ENCODE measurements around the gene MDFIC. TPM values are rescaled to one million over a fixed set of nuclear protein-coding genes. Genes with fewer than 3 reads are reported as not detected.

Gene MDFIC
- total and polyA plus RNA-seq, 2 experiments from 2014 or later, result 3.0 to 5.2 TPM

GRCh38 chr7:115024276-115024675 lies 102.4 kb downstream of the MDFIC start:
- no peaks in the 10 kb centered on the region for H3K79me2 ChIP-seq (replicated peaks; ENCODE audit: insufficient read depth)
- no peaks in the 10 kb centered on the region for H4K20me1 ChIP-seq (replicated peaks; ENCODE audit: insufficient read depth)
- H3K4me1 ChIP-seq (ENCODE audit: insufficient read depth), result no peaks in the 10 kb centered on the region; the same call in 1 of the 2 replicates
- no peaks in the 10 kb centered on the region for H3F3A ChIP-seq (replicated peaks; ENCODE audit: low read depth)
- Mint-ChIP-seq H3K9me3 (peaks cover 4% of the 10 kb centered on the region; the same call in 2 of the 3 replicates), H3K4me3 (no peak overlapping the region), H3K27ac (no peak overlapping the region), H3K4me1 (0 out of 3 replicates have a peak, but pooled peaks cover 4% of the 10 kb centered on the region), H3K36me3 (ENCODE audit: low read depth) (no peaks in the 10 kb centered on the region; the same call in 2 of the 3 replicates), H3K27me3 (ENCODE audit: insufficient read depth, low read depth, poor library complexity) (peaks cover 2% of the 10 kb centered on the region)
- no peak overlapping the region for H3K4me2 ChIP-seq
- H3K27ac ChIP-seq (ENCODE audit: low read depth), result no peak overlapping the region
- no peaks in the 10 kb centered on the region for H3K36me3 ChIP-seq (ENCODE audit: insufficient read depth)
- H2AFZ ChIP-seq, result no peak overlapping the region
- no peak for ATAC-seq
- no peaks in the 10 kb centered on the region for H3K27me3 ChIP-seq (ENCODE audit: insufficient read depth)
- TF ChIP-seq ZNF331 (CRISPR knock-in tag; IDR thresholded peaks at IDR 0.05; ENCODE audit: low read depth) (no peak), ZNF114 (CRISPR knock-in tag; IDR thresholded peaks at IDR 0.05) (no peak), CREB1 (CRISPR knock-in tag; IDR thresholded peaks at IDR 0.05; ENCODE audit: low read depth) (no peak), ZNF462 (CRISPR knock-in tag; IDR thresholded peaks at IDR 0.05) (no peak), EZH2phosphoT487 (IDR thresholded peaks at IDR 0.05; ENCODE audit: unreplicated experiment) (no peak), EZH2 (IDR thresholded peaks at IDR 0.05; ENCODE audit: low read depth, unreplicated experiment) (no peak), REST (IDR thresholded peaks at IDR 0.05; ENCODE audit: unreplicated experiment) (no peak), JUNB (IDR thresholded peaks at IDR 0.05; ENCODE audit: unreplicated experiment) (no peak), POLR2AphosphoS5 (IDR thresholded peaks at IDR 0.05; ENCODE audit: low read depth) (no peak), STAT1 (IDR thresholded peaks at IDR 0.05; ENCODE audit: unreplicated experiment) (no peak), NANOG (IDR thresholded peaks at IDR 0.05; ENCODE audit: borderline replicate concordance) (no peak)
- TF ChIP-seq, protein P1, sequence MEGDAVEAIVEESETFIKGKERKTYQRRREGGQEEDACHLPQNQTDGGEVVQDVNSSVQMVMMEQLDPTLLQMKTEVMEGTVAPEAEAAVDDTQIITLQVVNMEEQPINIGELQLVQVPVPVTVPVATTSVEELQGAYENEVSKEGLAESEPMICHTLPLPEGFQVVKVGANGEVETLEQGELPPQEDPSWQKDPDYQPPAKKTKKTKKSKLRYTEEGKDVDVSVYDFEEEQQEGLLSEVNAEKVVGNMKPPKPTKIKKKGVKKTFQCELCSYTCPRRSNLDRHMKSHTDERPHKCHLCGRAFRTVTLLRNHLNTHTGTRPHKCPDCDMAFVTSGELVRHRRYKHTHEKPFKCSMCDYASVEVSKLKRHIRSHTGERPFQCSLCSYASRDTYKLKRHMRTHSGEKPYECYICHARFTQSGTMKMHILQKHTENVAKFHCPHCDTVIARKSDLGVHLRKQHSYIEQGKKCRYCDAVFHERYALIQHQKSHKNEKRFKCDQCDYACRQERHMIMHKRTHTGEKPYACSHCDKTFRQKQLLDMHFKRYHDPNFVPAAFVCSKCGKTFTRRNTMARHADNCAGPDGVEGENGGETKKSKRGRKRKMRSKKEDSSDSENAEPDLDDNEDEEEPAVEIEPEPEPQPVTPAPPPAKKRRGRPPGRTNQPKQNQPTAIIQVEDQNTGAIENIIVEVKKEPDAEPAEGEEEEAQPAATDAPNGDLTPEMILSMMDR (conservative IDR thresholded peaks at IDR 0.05; ENCODE audit: low read depth in 2 of 2), result no peak
- TF ChIP-seq, protein P2, sequence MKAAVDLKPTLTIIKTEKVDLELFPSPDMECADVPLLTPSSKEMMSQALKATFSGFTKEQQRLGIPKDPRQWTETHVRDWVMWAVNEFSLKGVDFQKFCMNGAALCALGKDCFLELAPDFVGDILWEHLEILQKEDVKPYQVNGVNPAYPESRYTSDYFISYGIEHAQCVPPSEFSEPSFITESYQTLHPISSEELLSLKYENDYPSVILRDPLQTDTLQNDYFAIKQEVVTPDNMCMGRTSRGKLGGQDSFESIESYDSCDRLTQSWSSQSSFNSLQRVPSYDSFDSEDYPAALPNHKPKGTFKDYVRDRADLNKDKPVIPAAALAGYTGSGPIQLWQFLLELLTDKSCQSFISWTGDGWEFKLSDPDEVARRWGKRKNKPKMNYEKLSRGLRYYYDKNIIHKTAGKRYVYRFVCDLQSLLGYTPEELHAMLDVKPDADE (IDR thresholded peaks at IDR 0.05), result no peak
- H3K9me2 ChIP-seq (ENCODE audit: insufficient read depth), result no peaks in the 10 kb centered on the region
- DNase-seq (ENCODE audit: low spot score), result no peak
- H3K4me3 ChIP-seq, result no peak overlapping the region
